GM19467 (cell line): ENCODE measurements around the gene MCOLN2.
A peak's percentile ranks its signal among the peaks of the same experiment; 100 is the strongest.
"Not testable (repeated sequence)": the region's sequence is repeated elsewhere in the genome, so short reads cannot be mapped to it uniquely, and the experiment has no call there.

Source experiments
- ATAC-seq: cut with Tn5 transposase; IDR thresholded peaks from one replicate; pipeline ENCODE4 v1.9.1; 2021; ENCODE audit warnings: mild to moderate bottlenecking, moderate library complexity; ENCODE audit not compliant: unreplicated experiment

The MCOLN2 gene

DNA sequence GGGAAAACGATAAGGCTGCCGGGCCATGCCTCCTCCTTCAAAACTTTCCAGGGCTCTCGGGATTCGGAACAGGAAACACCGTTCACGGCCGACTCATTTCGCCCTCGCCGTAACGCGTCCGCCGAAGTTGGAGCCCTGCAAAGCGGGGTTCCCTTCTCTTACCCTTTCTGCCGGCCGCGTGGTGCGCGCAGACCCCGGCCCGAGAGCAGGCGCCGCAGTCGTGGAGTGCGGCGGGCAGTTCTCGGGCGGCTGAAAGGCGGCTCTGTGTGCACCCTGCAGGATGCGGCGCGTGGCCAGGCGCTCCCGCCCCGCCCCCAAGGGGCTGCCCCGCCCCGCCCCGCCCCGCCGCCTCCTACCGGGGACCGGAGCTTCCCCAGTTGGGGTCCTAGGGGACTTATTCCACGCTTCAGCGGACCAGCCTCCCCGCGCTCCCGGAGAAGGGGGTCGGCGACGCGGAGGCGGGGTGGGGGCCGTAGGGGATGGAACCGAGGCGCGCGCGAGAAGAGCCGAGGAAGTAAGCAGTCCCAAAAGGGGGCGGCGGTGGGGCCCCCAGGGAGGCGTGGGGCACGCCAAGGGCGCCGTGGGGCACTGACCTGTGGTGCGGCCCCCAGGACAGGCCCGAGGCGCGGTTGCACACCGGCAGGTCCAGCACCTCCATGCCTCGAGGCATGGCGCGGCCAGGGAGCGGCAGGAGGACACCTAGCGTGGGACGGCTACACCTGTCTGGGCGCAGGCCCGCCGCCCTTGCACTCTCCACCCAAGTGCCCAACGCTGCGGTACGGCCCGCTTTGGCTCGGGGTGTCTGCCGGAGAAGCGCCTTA is at the start of gene MCOLN2:
Gene MCOLN2 (minus strand): TSS at position 268 of the 821 bp plus-strand sequence. CDS start 241 bp downstream, at position 27.
- ATAC-seq: peak; percentile 42

DNA sequence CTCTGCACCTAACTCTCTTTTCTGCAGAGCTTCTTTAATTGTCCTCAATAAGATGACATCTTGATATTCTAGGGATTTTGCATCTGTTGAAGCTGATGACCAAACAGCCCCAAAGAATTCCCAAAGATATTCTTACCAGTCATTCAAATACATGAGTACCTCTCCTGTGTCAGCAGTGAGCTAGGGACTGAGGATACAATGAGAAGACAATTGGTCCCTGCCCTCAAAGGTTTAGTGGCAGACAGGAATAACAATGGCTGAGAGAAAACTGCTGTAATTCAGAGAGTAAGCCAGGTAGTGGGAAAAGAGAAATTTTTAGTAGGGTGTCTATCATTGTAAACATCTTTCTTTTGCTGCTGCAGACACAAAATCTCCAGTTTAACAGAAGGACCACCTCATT is 45.5 kb upstream of the MCOLN2 start:
- no peak for ATAC-seq

DNA sequence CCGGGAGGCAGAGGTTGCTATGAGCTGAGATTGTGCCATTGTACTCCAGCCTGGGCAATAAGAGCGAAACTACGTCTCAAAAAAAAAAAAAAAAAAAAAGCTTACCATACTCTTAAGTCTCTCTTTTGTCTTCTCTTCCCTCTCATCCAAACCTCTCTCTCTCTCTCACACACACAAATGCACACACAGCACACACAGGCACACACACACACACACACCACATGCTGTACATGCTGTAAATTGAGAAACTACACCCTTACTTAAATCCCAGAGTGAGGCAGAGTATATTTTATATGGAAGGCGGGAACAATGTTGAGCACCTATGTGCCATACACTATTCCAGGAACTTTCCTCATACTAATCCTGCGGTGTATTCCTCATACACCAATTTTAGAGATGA is 44.9 kb upstream of the MCOLN2 start:
- no peak for ATAC-seq

DNA sequence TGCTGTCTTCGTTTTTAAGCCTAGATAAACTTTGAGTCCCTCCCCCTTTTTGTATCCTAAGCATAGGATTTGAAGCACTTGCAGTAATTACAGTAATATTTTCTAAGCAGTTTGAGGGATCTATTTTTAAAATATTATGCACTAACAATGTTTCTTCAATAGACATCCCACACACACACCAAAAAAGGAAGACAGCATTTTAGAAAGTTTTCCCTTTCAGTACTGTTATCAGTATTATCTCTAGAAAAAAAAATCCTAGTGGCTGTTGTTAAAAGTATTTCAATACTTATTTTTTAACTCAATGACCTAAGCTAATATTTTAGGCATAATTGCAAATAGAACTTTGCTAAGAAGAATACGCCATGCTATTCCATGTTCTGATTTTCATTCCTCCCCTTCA is 36.3 kb upstream of the MCOLN2 start:
- no peak for ATAC-seq

DNA sequence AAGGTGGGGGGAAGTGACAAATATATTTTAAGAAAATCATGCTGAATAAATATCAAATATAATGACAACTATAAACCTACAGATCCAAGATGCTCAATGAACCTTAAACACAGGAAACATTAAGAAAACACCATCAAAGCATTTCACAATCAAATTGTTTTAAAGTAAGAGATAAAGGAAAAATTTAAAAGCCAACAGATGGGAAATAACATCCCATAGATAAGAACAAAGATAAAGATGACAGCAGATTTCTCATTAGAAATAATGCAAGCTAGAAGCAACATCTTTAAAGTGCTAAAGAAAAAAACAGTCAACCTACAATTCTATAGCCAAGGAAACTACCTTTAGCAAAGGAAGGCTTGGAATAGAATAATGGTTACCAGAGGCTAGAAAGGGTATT is 33.6 kb upstream of the MCOLN2 start:
- ATAC-seq: no peak

DNA sequence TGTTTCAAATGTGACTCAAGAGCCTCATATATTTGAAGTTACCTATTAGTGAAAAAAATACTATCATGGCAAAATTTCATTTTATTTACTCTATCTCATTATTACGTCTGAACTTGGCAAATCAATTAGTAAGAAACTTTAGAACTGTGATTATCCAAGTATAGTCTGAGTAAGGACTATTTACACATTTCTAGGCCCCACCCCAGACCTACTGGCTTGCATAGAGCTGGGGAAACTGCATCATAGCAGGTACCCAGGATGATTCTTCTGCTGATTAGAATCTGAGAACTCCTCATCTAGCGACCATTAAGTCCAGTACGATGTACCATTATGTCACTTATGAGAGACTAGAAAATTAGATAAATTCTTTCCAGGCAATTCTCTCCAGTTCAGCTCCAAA is 31.2 kb upstream of the MCOLN2 start:
- no peak for ATAC-seq

DNA sequence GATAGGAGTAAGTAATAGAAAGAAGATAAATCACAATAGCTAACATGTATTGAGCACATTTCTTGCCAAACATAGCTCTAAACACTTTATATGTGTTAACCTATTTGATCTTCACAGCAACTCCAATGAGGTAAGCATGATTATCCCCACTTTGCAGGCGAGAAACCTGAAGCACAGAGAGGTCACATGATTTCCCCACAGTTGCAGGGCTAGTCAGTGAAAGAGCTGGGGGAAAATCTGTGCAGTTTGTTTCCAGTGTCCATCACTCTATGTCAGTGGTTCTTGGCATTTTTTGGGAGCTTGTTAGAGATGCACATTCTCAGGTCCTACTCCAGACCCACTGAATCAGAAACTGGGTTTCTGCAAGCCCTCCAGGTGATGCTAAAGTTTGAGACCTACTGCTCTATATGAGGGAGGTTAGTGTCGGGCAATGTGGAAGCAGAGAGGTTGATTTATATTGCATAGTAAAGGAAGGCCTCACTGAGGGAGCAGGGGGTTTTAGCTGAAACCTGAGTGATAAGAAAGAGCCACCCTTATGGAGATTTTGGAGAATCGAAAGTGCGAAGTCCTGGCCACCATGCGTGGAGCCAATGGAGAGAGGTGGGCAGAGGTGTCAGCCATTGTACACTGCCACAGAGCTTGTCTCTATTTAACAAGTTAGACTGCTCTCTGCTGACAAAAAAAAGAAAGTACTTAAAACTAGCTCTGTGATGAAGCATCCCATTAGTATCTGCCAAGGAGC is 30.5 kb upstream of the MCOLN2 start:
- ATAC-seq: peak; percentile 82

DNA sequence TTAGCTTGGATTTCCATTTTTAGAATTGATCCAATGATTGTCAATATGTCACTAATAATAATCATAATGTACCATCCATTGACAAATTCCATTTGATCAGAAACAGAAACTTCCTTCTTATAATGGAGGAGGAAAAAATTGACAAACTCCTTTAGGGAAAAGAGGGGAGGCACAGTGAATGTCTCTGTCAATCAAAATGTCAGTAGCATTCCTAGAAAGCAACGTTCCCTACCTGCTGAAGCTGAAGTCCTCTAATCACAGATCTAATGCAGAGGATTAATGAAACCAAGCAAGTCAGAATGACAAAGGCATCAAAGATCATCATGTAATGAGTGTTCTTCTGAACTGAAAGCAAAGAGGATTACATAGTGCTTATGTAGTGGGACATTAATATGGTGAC is 29.0 kb upstream of the MCOLN2 start:
- ATAC-seq: no peak

DNA sequence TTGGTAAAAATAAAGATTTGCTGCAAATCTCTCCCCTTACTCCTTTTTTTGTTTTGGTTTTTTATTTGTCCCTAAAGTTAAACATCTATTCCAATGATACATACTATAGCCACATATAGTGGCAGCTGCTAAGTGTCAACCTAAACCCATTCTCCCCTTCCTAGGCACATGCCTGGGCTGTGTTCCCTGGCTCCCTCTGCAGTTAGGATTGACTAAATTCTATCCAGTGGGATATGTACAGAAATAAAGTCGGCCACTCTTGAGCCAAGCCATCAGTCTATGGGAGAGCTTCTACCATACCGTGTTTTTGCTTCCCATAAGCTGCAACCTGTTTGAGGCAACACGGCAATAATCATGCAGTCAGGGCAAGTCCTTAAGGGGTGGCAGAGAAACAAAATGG is 27.8 kb upstream of the MCOLN2 start:
- ATAC-seq: no peak

DNA sequence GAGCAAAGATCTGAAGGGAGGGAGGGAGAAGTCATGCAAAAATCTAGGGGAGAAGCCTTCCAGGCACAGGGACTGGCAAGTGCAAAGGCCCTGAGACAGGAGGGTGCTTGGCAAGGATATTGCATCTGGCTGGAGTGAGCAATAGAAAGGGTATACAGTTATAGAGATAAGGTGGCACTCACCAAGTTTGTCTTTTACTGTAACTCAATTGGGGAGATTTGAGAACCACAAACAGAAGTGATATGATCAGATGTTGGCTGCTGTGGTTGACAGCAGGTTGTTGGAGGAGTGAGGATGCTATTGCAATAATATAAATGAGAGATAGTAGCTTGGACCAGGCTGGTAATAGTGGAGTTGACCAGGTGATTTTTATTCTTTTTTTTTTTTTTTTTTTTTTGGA is 25.8 kb upstream of the MCOLN2 start:
- ATAC-seq: no peak

DNA sequence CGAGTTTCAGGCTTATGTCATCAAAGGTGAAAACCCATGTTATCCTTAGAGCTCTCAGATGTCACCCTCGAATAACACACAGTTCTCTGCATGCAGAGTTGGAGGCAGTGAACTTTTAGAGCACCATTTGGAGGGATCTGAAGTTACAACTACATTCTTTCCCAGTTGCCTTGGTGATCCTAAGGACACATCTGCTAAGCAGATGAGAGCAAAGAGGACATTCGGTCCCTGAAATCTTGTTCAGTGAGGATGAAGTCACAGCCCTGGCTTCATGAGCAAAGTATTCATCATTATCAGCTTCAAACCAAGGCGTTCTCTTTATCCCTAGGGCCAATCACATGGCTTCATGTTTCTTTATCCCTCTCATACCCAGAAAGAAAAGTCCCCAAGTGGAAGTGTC is 23.1 kb upstream of the MCOLN2 start:
- ATAC-seq: no peak

DNA sequence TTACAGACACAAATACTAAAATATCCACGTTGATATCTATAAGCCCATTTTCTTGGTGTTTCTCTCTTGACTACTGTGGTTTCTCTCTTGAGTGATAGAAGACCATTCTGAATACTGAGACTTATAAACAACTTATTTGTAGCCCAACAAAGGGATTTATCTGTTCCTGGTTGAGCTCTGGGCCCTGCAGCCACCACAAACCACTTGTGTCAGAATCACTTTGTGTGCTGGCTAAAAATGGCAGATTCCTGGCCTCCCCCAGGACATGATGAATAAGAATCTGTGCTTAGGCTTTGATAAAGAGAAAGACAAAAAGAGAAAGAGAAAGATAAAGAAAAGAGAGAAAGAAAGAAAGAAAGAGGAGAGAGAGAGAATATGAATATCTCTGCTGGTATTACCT is 18.9 kb upstream of the MCOLN2 start:
- ATAC-seq: no peak

DNA sequence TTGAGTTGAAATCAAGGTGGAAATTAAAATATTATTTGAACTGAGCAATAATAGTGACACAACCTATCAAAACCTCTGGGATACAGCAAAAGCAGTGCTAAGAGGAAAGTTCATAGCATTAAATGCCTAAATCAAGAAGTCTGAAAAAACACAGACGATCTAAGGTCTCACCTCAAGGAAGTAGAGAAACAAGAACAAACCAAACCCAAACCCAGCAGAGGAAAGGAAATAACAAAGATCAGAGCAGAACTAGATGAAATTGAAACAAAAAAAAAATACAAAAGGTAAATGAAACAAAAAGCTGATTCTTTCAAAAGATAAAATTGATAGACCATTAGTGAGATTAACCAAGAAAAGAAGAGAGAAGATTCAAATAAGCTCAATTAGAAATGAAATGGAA is 8.7 kb upstream of the MCOLN2 start:
- ATAC-seq: not testable (repeated sequence)

DNA sequence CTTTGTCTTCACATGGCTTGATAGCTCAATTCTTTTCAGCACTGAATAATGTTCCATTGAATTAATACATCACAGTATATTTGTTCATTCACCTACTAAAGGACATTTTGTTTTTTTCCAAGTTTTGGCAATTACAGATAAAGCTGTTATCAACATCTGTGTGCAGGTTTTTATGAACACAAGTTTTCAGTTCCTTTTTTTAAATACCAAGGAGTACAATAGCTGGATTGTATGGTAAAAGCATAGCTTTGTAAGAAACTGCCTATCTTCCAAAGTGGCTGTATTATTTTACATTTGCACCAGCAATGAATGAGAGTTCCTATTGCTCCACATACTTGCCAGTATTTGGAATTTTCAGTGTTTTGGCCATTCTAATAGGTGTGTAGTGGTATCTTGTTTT is 4.8 kb upstream of the MCOLN2 start:
- no peak for ATAC-seq

DNA sequence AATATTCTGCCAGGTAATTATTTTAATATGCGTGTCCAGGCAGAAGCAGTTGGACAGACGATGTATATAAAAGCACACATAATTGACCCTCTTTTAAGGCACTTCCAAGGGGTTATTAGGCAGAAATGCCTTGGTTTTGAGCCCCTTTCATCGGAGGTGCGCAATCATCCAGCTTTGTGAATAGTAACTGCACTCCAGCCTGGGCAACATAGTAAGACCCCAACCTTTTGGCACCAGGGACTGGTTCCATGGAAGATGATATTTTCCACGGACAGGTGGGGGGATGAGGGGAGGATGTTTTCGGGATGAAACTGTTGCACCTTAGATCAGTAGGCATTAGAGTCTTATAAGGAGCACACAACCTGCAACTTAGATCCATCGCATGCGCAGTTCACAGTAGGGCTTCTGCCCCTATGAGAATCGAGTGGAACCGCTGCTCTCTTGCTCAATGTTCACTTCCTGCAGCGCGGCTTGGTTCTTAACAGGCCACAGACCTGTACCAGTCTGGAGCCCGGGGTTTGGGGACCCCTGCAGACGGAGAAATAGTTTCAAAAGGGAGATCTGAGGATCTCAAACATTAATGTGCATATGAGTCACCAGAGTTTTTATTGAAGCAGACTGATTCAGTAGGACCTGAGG is 1.8 kb upstream of the MCOLN2 start:
- no peak for ATAC-seq

DNA sequence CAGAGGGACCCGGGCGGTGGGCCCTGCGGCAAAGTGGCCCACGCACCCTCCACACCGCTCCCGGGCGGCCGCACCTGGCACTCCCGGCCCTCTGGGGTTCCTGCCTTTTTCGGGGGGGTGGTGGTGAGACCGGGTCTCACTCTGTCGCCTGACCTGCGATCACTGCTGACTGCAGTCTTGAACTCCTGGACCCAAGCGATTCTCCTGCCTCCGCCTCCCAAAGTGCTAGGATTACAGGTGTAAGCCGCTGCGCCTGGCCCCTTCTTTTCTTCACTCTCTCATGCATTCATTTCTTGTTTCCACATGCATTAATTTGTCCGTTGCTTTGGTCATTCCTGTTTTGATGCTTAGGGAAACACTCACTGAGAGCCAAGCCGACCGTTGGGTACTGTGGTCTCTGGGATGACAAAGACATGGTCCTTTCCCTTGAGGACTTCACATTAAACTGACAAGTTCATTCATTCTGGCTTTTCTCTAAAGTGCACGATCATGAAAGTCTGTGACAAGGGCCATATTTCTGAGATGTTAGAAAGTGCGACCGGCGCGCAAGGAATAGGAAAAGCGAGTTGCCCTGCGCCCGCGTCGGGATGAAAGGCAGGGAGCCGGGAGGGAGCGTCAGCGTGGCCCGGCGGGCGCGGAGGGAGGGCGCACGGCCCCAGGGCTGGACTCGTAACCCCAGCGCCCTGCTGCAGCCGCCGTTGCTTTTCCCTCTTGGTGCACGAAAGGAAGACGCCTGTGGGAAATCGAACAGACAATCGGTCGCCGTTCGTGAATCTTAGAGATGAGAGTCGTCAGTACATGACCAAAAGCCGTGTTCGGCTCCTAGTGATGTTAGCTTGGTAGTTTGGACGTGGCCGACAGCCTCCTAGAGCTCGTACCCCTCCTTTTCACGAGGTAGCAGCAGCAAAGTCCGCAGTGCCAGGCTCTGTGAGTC is 1.0 kb upstream of the MCOLN2 start:
- no peak for ATAC-seq

DNA sequence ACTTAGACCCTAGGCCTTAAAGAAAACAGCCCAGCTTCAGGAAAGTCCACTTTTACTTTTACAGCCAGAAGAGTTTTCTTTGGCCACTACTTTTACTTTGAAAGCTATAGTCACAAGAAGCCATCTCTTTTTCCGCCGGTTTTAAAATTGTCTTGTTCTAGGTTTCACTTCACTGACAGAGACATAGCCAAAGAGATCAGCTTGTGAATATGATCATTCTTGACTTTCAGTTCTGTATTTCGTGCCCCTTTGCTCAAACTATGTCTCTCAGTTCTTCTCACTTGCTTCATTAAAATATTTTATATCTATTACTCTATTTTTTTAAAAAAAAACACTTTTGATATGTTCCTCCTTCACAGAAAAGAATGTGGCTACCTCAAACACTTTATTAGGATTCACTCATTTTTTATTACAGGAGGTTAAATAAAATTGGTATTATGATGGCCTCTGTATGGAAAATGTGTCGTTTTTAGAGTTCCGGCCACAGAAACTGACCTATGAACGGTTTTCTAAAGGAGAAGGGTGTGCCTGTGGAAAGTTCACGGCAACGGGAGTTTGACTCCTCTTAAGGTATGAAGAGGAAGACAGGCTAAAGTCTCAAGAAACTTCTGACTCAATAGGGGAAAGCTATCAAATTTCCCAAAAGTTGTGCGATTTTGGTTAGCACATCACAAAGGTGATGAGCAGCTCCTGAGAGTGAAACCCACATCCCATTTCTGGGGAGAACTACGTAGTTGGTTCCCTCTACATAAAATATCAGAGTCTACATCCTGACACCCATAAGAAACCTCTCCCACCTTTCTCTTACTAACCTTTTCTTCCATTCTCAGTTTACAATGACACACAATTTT is 1.2 kb downstream of the MCOLN2 start:
- peak; percentile 42 for ATAC-seq

DNA sequence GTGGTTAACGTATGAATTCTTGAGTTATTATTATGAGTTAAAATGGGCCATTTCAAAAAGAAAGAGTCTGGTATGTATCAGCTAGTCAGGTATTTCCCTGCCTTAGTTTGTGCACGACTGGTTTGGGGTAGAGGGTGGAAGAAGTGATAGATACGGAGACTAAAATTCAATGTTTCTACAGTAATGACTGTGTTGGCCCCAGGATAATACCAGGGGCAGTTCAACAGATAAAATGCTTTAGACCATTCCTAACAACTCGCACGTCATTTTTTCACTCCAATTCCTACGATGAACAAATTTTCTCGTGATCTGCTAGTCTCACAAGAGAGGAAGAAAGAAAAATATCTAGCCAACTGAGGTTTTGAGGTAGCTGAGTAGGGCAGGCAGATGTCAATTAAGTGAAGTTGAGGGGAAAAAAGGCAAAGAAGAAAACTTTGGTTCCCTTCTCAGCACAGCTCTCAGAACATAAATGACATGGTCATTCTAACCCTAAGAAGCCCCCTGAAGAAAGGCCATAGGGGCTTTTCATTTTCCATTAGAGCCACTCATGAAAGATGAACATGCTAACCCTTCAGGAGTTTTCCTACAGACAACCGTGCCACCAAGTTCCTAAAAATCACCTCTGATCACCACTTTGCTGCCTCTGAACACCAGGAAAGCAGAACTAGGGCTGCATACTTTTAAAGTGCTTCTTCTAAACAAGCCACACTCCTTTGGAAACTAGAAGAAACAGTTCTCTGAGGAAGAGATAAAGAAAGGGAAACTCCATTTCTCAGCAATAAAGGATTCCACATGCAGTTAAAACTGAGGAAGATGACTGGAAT is 5.6 kb downstream of the MCOLN2 start:
- no peak for ATAC-seq

DNA sequence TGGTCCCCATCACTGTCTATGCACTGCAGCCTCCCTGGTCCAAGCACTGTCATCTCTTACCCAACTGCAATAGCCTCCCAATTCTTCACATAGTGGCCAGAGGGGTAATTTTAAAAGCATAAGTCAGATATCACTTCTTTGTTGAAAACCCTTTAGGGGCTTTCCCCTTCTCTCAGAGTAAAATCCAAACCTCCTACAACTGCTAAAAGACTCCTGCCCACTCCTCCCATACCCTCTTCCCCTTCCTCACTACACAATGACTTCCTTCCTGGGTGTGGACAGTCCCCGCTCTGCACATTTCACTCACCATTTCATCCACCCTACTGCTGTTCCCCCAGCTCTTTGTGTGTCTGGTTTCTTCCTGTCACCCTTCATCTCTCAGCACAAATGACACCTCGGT is 8.3 kb downstream of the MCOLN2 start:
- peak; percentile 60 for ATAC-seq
